ENCODE measurements around the gene PATE1.
"Not testable (repeated sequence)": the region's sequence is repeated elsewhere in the genome, so short reads cannot be mapped to it uniquely, and the experiment has no call there.

Gene PATE1

GRCh38 chr11:125745979-125746378 is at the start of gene PATE1:
PATE1 (plus strand) TSS chr11:125746279; CDS start chr11:125746305, 26 bp downstream.
- DNase-seq (ENCODE audit: low read depth in 2 of 2) = no peak

- DNase-seq (ENCODE audit: low read depth in 2 of 2) = no peak
Observed at GRCh38 chr11:125701018-125701610, 45.0 kb upstream of the PATE1 start.

- no peak for DNase-seq (ENCODE audit: low read depth in 2 of 2)
Observed at GRCh38 chr11:125701858-125702621, 44.0 kb upstream of the PATE1 start.

- DNase-seq (ENCODE audit: low read depth in 2 of 2) = not testable (repeated sequence)
Observed at GRCh38 chr11:125704686-125705085, 41.4 kb upstream of the PATE1 start.

- no peak for DNase-seq (ENCODE audit: low read depth in 2 of 2)
Observed at GRCh38 chr11:125720781-125721180, 25.3 kb upstream of the PATE1 start.

- DNase-seq (ENCODE audit: low read depth in 2 of 2) = no peak
Observed at GRCh38 chr11:125724125-125724524, 22.0 kb upstream of the PATE1 start.

GRCh38 chr11:125728969-125729368 is 17.1 kb upstream of the PATE1 start:
- no peak for DNase-seq (ENCODE audit: low read depth in 2 of 2)

- DNase-seq (ENCODE audit: low read depth in 2 of 2) = no peak
Observed at GRCh38 chr11:125740617-125741016, 5.5 kb upstream of the PATE1 start.

- DNase-seq (ENCODE audit: low read depth in 2 of 2) = no peak
Observed at GRCh38 chr11:125743681-125744080, 2.4 kb upstream of the PATE1 start.

GRCh38 chr11:125750629-125751028 is 4.5 kb downstream of the PATE1 start:
- DNase-seq (ENCODE audit: low read depth in 2 of 2) = no peak

- DNase-seq (ENCODE audit: low read depth in 2 of 2) = no peak
Observed at GRCh38 chr11:125756050-125756449, 10.0 kb downstream of the PATE1 start.

GRCh38 chr11:125762445-125762844 is 16.4 kb downstream of the PATE1 start:
- DNase-seq (ENCODE audit: low read depth in 2 of 2) = no peak

- DNase-seq (ENCODE audit: low read depth in 2 of 2) = no peak
Observed at GRCh38 chr11:125763483-125763882, 17.4 kb downstream of the PATE1 start.

GRCh38 chr11:125766251-125766650 is 20.2 kb downstream of the PATE1 start:
- no peak for DNase-seq (ENCODE audit: low read depth in 2 of 2)

- DNase-seq (ENCODE audit: low read depth in 2 of 2) = no peak
Observed at GRCh38 chr11:125768336-125769046, 22.4 kb downstream of the PATE1 start.

- DNase-seq (ENCODE audit: low read depth in 2 of 2) = no peak
Observed at GRCh38 chr11:125770583-125770982, 24.5 kb downstream of the PATE1 start.

- peak in 1 of 2 experiments; percentile 7 for DNase-seq (ENCODE audit: low read depth in 2 of 2)
Observed at GRCh38 chr11:125772834-125773505, 26.9 kb downstream of the PATE1 start.

- DNase-seq (ENCODE audit: low read depth in 2 of 2) = no peak
Observed at GRCh38 chr11:125773516-125773915, 27.4 kb downstream of the PATE1 start.

GRCh38 chr11:125777309-125777708 is 31.2 kb downstream of the PATE1 start:
- DNase-seq (ENCODE audit: low read depth in 2 of 2) = no peak

- no peak for DNase-seq (ENCODE audit: low read depth in 2 of 2)
Observed at GRCh38 chr11:125778728-125779127, 32.6 kb downstream of the PATE1 start, which contains the start of gene PATE2. PATE2 (minus strand) TSS chr11:125778828; CDS start chr11:125778773, 55 bp downstream.

GRCh38 chr11:125784678-125785077 is 38.6 kb downstream of the PATE1 start:
- DNase-seq (ENCODE audit: low read depth in 2 of 2) = no peak

GRCh38 chr11:125787827-125788226 is 41.7 kb downstream of the PATE1 start, which contains the start of gene PATE3:
PATE3 (plus strand) TSS chr11:125788127; CDS start chr11:125788152, 25 bp downstream.
- DNase-seq (ENCODE audit: low read depth in 2 of 2) = no peak
